CD14-positive monocyte (primary cell): ENCODE results near the gene FIS1. TPM values are rescaled to one million over a fixed set of nuclear protein-coding genes. Genes with fewer than 3 reads are reported as not detected.

Source experiments
- DNase-seq, 3 donors: peaks; one replicate each; pipeline ENCODE4 v3.0.0-alpha.2; 2011 to 2022
- H2AFZ ChIP-seq: 2 replicates; pipeline ENCODE4 v1.6.0; 2012; ENCODE audit warnings: mild to moderate bottlenecking, low read depth, low read length, inconsistent platforms; ENCODE audit not compliant: insufficient read depth, poor library complexity, severe bottlenecking
- H3K27ac ChIP-seq, 2 donors: 1 replicate in 1 of 2; 2 replicates in 1 of 2; pipeline ENCODE4 v1.5.1; 2012 to 2013; ENCODE audit warnings: low read length in 2 of 2, control low read depth in 1 of 2, inconsistent platforms in 1 of 2, low read depth in 1 of 2, mild to moderate bottlenecking in 1 of 2
- H3K27me3 ChIP-seq, 2 donors: one replicate each; pipeline versions ENCODE4 v1.6.0 to v1.6.1; 2011 to 2013; ENCODE audit warnings: low read length in 2 of 2; ENCODE audit not compliant: control insufficient read depth in 2 of 2, insufficient read depth in 2 of 2
- H3K36me3 ChIP-seq, 2 donors: replicated peaks in 1 of 2; 1 replicate in 1 of 2; 2 replicates in 1 of 2; pipeline versions ENCODE4 v1.5.1 to v1.6.1; 2012 to 2013; ENCODE audit warnings: low read length in 2 of 2, control low read depth in 1 of 2, inconsistent platforms in 1 of 2, mild to moderate bottlenecking in 1 of 2; ENCODE audit not compliant: insufficient read depth in 2 of 2, control insufficient read depth in 1 of 2
- H3K4me1 ChIP-seq, 2 donors: 1 replicate in 1 of 2; 2 replicates in 1 of 2; pipeline versions ENCODE4 v1.5.1 to v1.6.1; 2012 to 2013; ENCODE audit warnings: low read length in 2 of 2, control low read depth in 1 of 2, inconsistent platforms in 1 of 2, mild to moderate bottlenecking in 1 of 2, moderate library complexity in 1 of 2; ENCODE audit not compliant: insufficient read depth in 2 of 2, control insufficient read depth in 1 of 2
- H3K4me2 ChIP-seq: replicated peaks from 2 replicates; pipeline ENCODE3; 2012; ENCODE audit warnings: low read length, moderate library complexity, mild to moderate bottlenecking; ENCODE audit not compliant: poor library complexity, severe bottlenecking; ENCODE audit errors: extremely low read depth
- H3K4me3 ChIP-seq, 3 experiments: fragments of 200-600 bp in 1 of 3; sonication (generic) in 1 of 3; replicated peaks in 1 of 3; 1 replicate in 2 of 3; 2 replicates in 1 of 3; pipeline ENCODE4 v1.5.1; 2011 to 2013; ENCODE audit warnings: low read length in 3 of 3, mild to moderate bottlenecking in 3 of 3, control low read depth in 2 of 3, low read depth in 2 of 3, inconsistent platforms in 1 of 3, moderate library complexity in 1 of 3
- H3K79me2 ChIP-seq: 2 replicates; pipeline ENCODE4 v1.6.0; 2012; ENCODE audit warnings: mild to moderate bottlenecking, control low read depth, inconsistent platforms, low read length, moderate library complexity; ENCODE audit not compliant: insufficient read depth
- H3K9ac ChIP-seq: 2 replicates; pipeline ENCODE4 v1.6.0; 2017; ENCODE audit warnings: low read length, mild to moderate bottlenecking; ENCODE audit not compliant: insufficient read depth, poor library complexity, severe bottlenecking
- H3K9me3 ChIP-seq, 2 donors: replicated peaks in 1 of 2; 1 replicate in 1 of 2; 2 replicates in 1 of 2; pipeline versions ENCODE4 v1.5.1 to v1.6.1; 2012 to 2013; ENCODE audit warnings: low read length in 2 of 2, control low read depth in 1 of 2; ENCODE audit not compliant: control insufficient read depth in 1 of 2, insufficient read depth in 1 of 2
- H4K20me1 ChIP-seq: 2 replicates; pipeline ENCODE4 v1.6.0; 2012; ENCODE audit warnings: mild to moderate bottlenecking, low read length, control low read depth, moderate library complexity; ENCODE audit not compliant: insufficient read depth
- H3K27ac Mint-ChIP-seq, 7 donors: one replicate each; pipeline ENCODE4 v1.8.0; 2020; ENCODE audit warnings: mild to moderate bottlenecking in 7 of 7, mixed read lengths in 7 of 7, moderate library complexity in 6 of 7, inconsistent platforms in 2 of 7
- H3K27me3 Mint-ChIP-seq, 3 donors: one replicate each; pipeline ENCODE4 v1.8.0; 2021 to 2022; ENCODE audit warnings: low read depth in 3 of 3, mild to moderate bottlenecking in 3 of 3, mixed read lengths in 3 of 3, moderate library complexity in 3 of 3, inconsistent platforms in 1 of 3
- H3K36me3 Mint-ChIP-seq, 2 donors: one replicate each; pipeline ENCODE4 v1.8.0; 2020; ENCODE audit warnings: mixed read lengths in 2 of 2, inconsistent platforms in 1 of 2, mild to moderate bottlenecking in 1 of 2
- H3K4me1 Mint-ChIP-seq: one replicate; pipeline ENCODE4 v1.8.0; 2020; ENCODE audit warnings: mild to moderate bottlenecking, mixed read lengths
- H3K4me3 Mint-ChIP-seq, 2 donors: one replicate each; pipeline ENCODE4 v1.8.0; 2020; ENCODE audit warnings: mild to moderate bottlenecking in 2 of 2, mixed read lengths in 2 of 2, moderate library complexity in 1 of 2
- H3K9me3 Mint-ChIP-seq, 7 donors: one replicate each; pipeline ENCODE4 v1.8.0; 2020 to 2022; ENCODE audit warnings: mixed read lengths in 7 of 7, mild to moderate bottlenecking in 6 of 7, moderate library complexity in 6 of 7, inconsistent platforms in 2 of 7
- CTCF ChIP-seq: fragments of 200-600 bp; IDR thresholded peaks from one replicate; pipeline ENCODE4 v1.8.0; 2022; ENCODE audit warnings: antibody characterized with exemption, mild to moderate bottlenecking
- WGBS: methylation state at CpG from one replicate; pipeline ENCODE4 v1.1.5; 2013; ENCODE audit warnings: missing lambda C conversion rate; ENCODE audit not compliant: insufficient coverage; 5-methylcytosine and 5-hydroxymethylcytosine counted together
- intact Hi-C, 2 donors: fragments of 100-400 bp; cut with micrococcal nuclease; formaldehyde crosslinking; loops; one replicate each; pipeline versions ENCODE4 v1.15.0 to v1.15.1; 2023
- polyA plus RNA-seq, 3 donors: library from polyadenylated mRNA; depleted of rRNA in 1 of 3; unstranded in 2 of 3; stranded (reverse) in 1 of 3; fragments of 300-500 nt in 2 of 3; fragments of >200 nt in 1 of 3; fragmentation: Illumina TruSeq in 2 of 3; gene quantifications; 1 replicate in 2 of 3; 2 replicates in 1 of 3; pipeline ENCODE4 v1.2.3, GENCODE V29; 2012 to 2021

FIS1 gene
- polyA plus RNA-seq, 3 donors = 152 to 198 (median 195) TPM

GRCh38 chr7:101216860-101217387, 28.0 kb downstream of the FIS1 start:
- intact Hi-C loops = loop anchor here in 1 of 2 donors (2.0 kb wide), 1 partner anchor 28 kb away; the partner anchor contains the start of gene FIS1

More at GRCh38 chr7:101216860-101217387, 28.0 kb downstream of the FIS1 start:
- H3K4me2 ChIP-seq = peak overlapping the region; percentile 100
- peak overlapping the region; percentile 85 to 97 (median 95) for H3K27ac Mint-ChIP-seq
- peaks cover 19% of the 10 kb centered on the region for H4K20me1 ChIP-seq
- peaks cover 24 to 37% of the 10 kb centered on the region in 2 donors for H3K4me1 ChIP-seq
- peak overlapping the region; percentile 95 for H2AFZ ChIP-seq
- TF ChIP-seq CTCF = peak; percentile 16
- peak overlapping the region; percentile 32 to 90 for H3K27ac ChIP-seq
- H3K27me3 ChIP-seq = no peaks in the 10 kb centered on the region
- peaks cover 29 to 54% of the 10 kb centered on the region in 2 donors for H3K36me3 Mint-ChIP-seq
- no peak for DNase-seq
- H3K79me2 ChIP-seq = peaks cover 56% of the 10 kb centered on the region
- peaks cover 0 to 2% (median 0%) of the 10 kb centered on the region in 3 donors for H3K27me3 Mint-ChIP-seq
- H3K4me3 Mint-ChIP-seq = peak overlapping the region; percentile 91 to 94
- H3K4me3 ChIP-seq = peak overlapping the region; percentile 66 to 100 (median 73)
- H3K9me3 Mint-ChIP-seq = no peaks in the 10 kb centered on the region
- 0% methylated on average over 33 of the region's 34 CpGs for WGBS
- peak overlapping the region; percentile 74 for H3K9ac ChIP-seq
- H3K36me3 ChIP-seq = peaks cover 23 to 51% of the 10 kb centered on the region in 2 donors
- no peaks in the 10 kb centered on the region for H3K9me3 ChIP-seq
- peaks cover 32% of the 10 kb centered on the region for H3K4me1 Mint-ChIP-seq
